ENCODE measurements around the gene DDIT4. TPM values are rescaled to one million over a fixed set of nuclear protein-coding genes. Genes with fewer than 3 reads are reported as not detected.
"Not testable (repeated sequence)": the region's sequence is repeated elsewhere in the genome, so short reads cannot be mapped to it uniquely, and the experiment has no call there.

DDIT4 gene
- total RNA-seq, 4 donors from 2014 or later = 64.5 to 356 (median 150) TPM

GRCh38 chr10:72291019-72291532, 17.4 kb downstream of the DDIT4 start:
- Histone ChIP-seq H3K36me3 (no peaks in the 10 kb centered on the region), H3K9me3 (no peaks in the 10 kb centered on the region), H3K27me3 (no peaks in the 10 kb centered on the region), H3K4me1 (peaks cover 0 to 10% (median 2%) of the 10 kb centered on the region in 4 donors), H3K27ac (no peak overlapping the region), H3K4me3 (no peak overlapping the region)
- intact Hi-C loops (cut with DNase I; ENCODE audit: low total_unique reads) = no loop called here
- WGBS, 2 donors (ENCODE audit: low coverage in 1 of 2) = 98 to 100% methylated on average over 1 to 4 of the region's 4 CpGs
- in situ Hi-C loops (cut with MboI; ENCODE audit: low pct_ligation_motif_present in 1 of 4, low pct_unique_long_range_greater_than_20kb in 1 of 4, low sequenced_read_pairs in 3 of 4) = no loop called here
- no peak for DNase-seq
- no peak for TF ChIP-seq POLR2AphosphoS5 (IDR thresholded peaks at IDR 0.05)
- no peak for TF ChIP-seq POLR2A (IDR thresholded peaks at IDR 0.05)
- TF ChIP-seq EP300 (IDR thresholded peaks at IDR 0.05; ENCODE audit: low read depth) = no peak
- TF ChIP-seq, protein P1, sequence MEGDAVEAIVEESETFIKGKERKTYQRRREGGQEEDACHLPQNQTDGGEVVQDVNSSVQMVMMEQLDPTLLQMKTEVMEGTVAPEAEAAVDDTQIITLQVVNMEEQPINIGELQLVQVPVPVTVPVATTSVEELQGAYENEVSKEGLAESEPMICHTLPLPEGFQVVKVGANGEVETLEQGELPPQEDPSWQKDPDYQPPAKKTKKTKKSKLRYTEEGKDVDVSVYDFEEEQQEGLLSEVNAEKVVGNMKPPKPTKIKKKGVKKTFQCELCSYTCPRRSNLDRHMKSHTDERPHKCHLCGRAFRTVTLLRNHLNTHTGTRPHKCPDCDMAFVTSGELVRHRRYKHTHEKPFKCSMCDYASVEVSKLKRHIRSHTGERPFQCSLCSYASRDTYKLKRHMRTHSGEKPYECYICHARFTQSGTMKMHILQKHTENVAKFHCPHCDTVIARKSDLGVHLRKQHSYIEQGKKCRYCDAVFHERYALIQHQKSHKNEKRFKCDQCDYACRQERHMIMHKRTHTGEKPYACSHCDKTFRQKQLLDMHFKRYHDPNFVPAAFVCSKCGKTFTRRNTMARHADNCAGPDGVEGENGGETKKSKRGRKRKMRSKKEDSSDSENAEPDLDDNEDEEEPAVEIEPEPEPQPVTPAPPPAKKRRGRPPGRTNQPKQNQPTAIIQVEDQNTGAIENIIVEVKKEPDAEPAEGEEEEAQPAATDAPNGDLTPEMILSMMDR (IDR thresholded peaks at IDR 0.05) = no peak

- H3K4me1 ChIP-seq = peaks cover 4 to 18% (median 7%) of the 10 kb centered on the region in 4 donors
- H3K36me3 ChIP-seq = no peaks in the 10 kb centered on the region
- H3K9me3 ChIP-seq = no peaks in the 10 kb centered on the region
- 46% methylated on average over 6 of the region's 6 CpGs; no CpG with 5 or more reads in 1 of the 2 donors for WGBS, 2 donors (ENCODE audit: low coverage in 1 of 2)
- no peak overlapping the region for H3K4me3 ChIP-seq
- TF ChIP-seq, protein P1 (IDR thresholded peaks at IDR 0.05) = no peak
- TF ChIP-seq POLR2A (IDR thresholded peaks at IDR 0.05) = no peak
- no peak for TF ChIP-seq POLR2AphosphoS5 (IDR thresholded peaks at IDR 0.05)
- no peak for TF ChIP-seq EP300 (IDR thresholded peaks at IDR 0.05; ENCODE audit: low read depth)
- peak; percentile 61 for DNase-seq
- in situ Hi-C loops (cut with MboI; ENCODE audit: low pct_ligation_motif_present in 1 of 4, low pct_unique_long_range_greater_than_20kb in 1 of 4, low sequenced_read_pairs in 3 of 4) = no loop called here
- intact Hi-C loops (cut with DNase I; ENCODE audit: low total_unique reads) = no loop called here
- H3K27me3 ChIP-seq = no peaks in the 10 kb centered on the region
- H3K27ac ChIP-seq = no peak overlapping the region
These were observed 18.5 kb downstream of the DDIT4 start for GRCh38 chr10:72292223-72292691.

DNA sequence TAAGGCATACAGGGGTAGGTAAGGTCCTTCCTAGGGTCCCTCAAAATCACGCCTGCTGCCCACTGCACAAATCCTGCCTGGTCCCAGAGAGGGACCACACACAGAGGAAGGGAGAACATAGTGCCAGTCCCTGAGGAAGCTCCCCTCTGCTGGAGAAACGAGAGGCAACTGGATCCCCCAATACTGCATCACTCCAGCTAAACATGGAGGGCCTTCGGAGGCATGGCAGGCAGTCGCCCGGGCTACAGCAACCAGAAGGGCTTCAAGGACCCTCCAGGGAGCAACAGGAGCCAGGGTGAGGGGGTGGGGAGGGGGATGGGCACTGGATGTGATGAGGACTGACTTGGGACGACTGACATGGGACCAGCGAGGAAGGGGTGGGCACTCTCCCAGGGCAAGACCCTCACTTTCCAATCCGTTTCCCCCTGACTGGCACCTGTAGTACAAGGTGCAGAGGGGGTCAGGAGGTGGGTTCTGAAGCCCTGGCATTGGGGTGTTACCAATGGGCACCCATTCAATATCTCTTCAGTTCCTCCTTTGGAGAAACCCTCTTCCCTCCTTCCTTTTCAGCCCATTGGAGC, 21.7 kb downstream of the DDIT4 start:
- Histone ChIP-seq H3K36me3 (no peaks in the 10 kb centered on the region), H3K27me3 (no peaks in the 10 kb centered on the region), H3K9me3 (no peaks in the 10 kb centered on the region), H3K4me1 (peaks cover 7 to 27% (median 13%) of the 10 kb centered on the region in 4 donors), H3K4me3 (no peak overlapping the region), H3K27ac (no peak overlapping the region)
- DNase-seq = no peak
- in situ Hi-C loops (cut with MboI; ENCODE audit: low pct_ligation_motif_present in 1 of 4, low pct_unique_long_range_greater_than_20kb in 1 of 4, low sequenced_read_pairs in 3 of 4) (no loop called here), intact Hi-C loops (cut with DNase I; ENCODE audit: low total_unique reads) (no loop called here)
- WGBS, 2 donors (ENCODE audit: low coverage in 1 of 2) = 90 to 95% methylated on average over 3 to 5 of the region's 8 CpGs
- no peak for TF ChIP-seq EP300 (IDR thresholded peaks at IDR 0.05; ENCODE audit: low read depth)
- no peak for TF ChIP-seq POLR2AphosphoS5 (IDR thresholded peaks at IDR 0.05)
- TF ChIP-seq, protein P1 (IDR thresholded peaks at IDR 0.05) = no peak
- no peak for TF ChIP-seq POLR2A (IDR thresholded peaks at IDR 0.05)

GRCh38 chr10:72296829-72297280, 23.1 kb downstream of the DDIT4 start:
- intact Hi-C loops (cut with DNase I; ENCODE audit: low total_unique reads); DNase-seq; H3K9me3 ChIP-seq; in situ Hi-C loops (cut with MboI; ENCODE audit: low pct_ligation_motif_present in 1 of 4, low pct_unique_long_range_greater_than_20kb in 1 of 4, low sequenced_read_pairs in 3 of 4); H3K36me3 ChIP-seq; H3K27me3 ChIP-seq: not testable (repeated sequence)
- Histone ChIP-seq H3K27ac (peak overlapping the region; percentile 87 to 96 (median 90)), H3K4me3 (peak overlapping the region in 2 of 4 donors; percentile 56 to 59), H3K4me1 (peaks cover 7 to 27% (median 13%) of the 10 kb centered on the region in 4 donors)
- TF ChIP-seq POLR2A (IDR thresholded peaks at IDR 0.05) = peak; percentile 32
- 68 to 71% methylated on average over 10 to 19 of the region's 19 CpGs for WGBS, 2 donors (ENCODE audit: low coverage in 1 of 2)
